Right atrium auricular region (tissue), 2 donors: ENCODE data around the gene SMYD3. TPM values are rescaled to one million over a fixed set of nuclear protein-coding genes. Genes with fewer than 3 reads are reported as not detected.

Source experiments
- DNase-seq: peaks from one replicate; pipeline ENCODE4 v3.0.0-alpha.2; 2019; ENCODE audit warnings: low spot score
- H3K27ac ChIP-seq, 2 donors: fragments of 200-600 bp; sonication (generic); 1 replicate in 1 of 2; 2 replicates in 1 of 2; pipeline ENCODE4 v1.5.1; 2016 to 2019
- H3K27me3 ChIP-seq, 2 donors: fragments of 200-600 bp; sonication (generic); one replicate each; pipeline versions ENCODE4 v1.5.1 to v1.6.0; 2017 to 2019
- H3K36me3 ChIP-seq: fragments of 200-600 bp; sonication (generic); one replicate; pipeline ENCODE4 v1.5.1; 2016
- H3K4me1 ChIP-seq, 2 donors: fragments of 200-600 bp; sonication (generic); one replicate each; pipeline versions ENCODE4 v1.5.1 to v1.6.0; 2017 to 2019
- H3K4me3 ChIP-seq, 2 donors: fragments of 200-600 bp; sonication (generic); 1 replicate in 1 of 2; 2 replicates in 1 of 2; pipeline ENCODE4 v1.5.1; 2017 to 2019; ENCODE audit warnings: mild to moderate bottlenecking in 1 of 2, moderate library complexity in 1 of 2
- H3K9me3 ChIP-seq, 2 donors: fragments of 200-600 bp; sonication (generic); one replicate each; pipeline ENCODE4 v1.5.1; 2019
- total RNA-seq, 2 donors: library from RNA; depleted of rRNA; stranded (reverse); fragments of >200 nt; gene quantifications; one replicate each; pipeline ENCODE4 v1.1.0, GENCODE V29; 2016
- TF ChIP-seq, protein P1 (sequence below), 2 donors: fragments of 200-600 bp; sonication (generic); IDR thresholded peaks; one replicate each; pipeline ENCODE4 v1.5.1; 2019; ENCODE audit warnings: antibody characterized with exemption in 2 of 2

The SMYD3 gene
- total RNA-seq, 2 donors from 2014 or later = 7.9 to 8.5 TPM

GRCh38 chr1:246043556-246043955 lies 463.5 kb downstream of the SMYD3 start:
- TF ChIP-seq, protein P1, sequence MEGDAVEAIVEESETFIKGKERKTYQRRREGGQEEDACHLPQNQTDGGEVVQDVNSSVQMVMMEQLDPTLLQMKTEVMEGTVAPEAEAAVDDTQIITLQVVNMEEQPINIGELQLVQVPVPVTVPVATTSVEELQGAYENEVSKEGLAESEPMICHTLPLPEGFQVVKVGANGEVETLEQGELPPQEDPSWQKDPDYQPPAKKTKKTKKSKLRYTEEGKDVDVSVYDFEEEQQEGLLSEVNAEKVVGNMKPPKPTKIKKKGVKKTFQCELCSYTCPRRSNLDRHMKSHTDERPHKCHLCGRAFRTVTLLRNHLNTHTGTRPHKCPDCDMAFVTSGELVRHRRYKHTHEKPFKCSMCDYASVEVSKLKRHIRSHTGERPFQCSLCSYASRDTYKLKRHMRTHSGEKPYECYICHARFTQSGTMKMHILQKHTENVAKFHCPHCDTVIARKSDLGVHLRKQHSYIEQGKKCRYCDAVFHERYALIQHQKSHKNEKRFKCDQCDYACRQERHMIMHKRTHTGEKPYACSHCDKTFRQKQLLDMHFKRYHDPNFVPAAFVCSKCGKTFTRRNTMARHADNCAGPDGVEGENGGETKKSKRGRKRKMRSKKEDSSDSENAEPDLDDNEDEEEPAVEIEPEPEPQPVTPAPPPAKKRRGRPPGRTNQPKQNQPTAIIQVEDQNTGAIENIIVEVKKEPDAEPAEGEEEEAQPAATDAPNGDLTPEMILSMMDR (IDR thresholded peaks at IDR 0.05) = no peak

GRCh38 chr1:246041360-246041759 lies 465.7 kb downstream of the SMYD3 start:
- Histone ChIP-seq H3K36me3 (no peaks in the 10 kb centered on the region), H3K27ac (no peak overlapping the region), H3K4me1 (no peaks in the 10 kb centered on the region), H3K9me3 (no peaks in the 10 kb centered on the region), H3K4me3 (no peak overlapping the region), H3K27me3 (no peaks in the 10 kb centered on the region)
- TF ChIP-seq, protein P1 (IDR thresholded peaks at IDR 0.05) = no peak
- no peak for DNase-seq

More at GRCh38 chr1:246043556-246043955, 463.5 kb downstream of the SMYD3 start:
- Histone ChIP-seq H3K4me1 (no peaks in the 10 kb centered on the region), H3K9me3 (no peaks in the 10 kb centered on the region), H3K27me3 (no peaks in the 10 kb centered on the region), H3K36me3 (no peaks in the 10 kb centered on the region), H3K4me3 (no peak overlapping the region), H3K27ac (no peak overlapping the region)
- DNase-seq = no peak

GRCh38 chr1:246040200-246040890 lies 466.7 kb downstream of the SMYD3 start:
- DNase-seq = no peak
- Histone ChIP-seq H3K4me1 (no peaks in the 10 kb centered on the region), H3K36me3 (no peaks in the 10 kb centered on the region), H3K27me3 (no peaks in the 10 kb centered on the region), H3K27ac (no peak overlapping the region), H3K9me3 (no peaks in the 10 kb centered on the region), H3K4me3 (no peak overlapping the region)
- TF ChIP-seq, protein P1 (IDR thresholded peaks at IDR 0.05) = no peak

DNA sequence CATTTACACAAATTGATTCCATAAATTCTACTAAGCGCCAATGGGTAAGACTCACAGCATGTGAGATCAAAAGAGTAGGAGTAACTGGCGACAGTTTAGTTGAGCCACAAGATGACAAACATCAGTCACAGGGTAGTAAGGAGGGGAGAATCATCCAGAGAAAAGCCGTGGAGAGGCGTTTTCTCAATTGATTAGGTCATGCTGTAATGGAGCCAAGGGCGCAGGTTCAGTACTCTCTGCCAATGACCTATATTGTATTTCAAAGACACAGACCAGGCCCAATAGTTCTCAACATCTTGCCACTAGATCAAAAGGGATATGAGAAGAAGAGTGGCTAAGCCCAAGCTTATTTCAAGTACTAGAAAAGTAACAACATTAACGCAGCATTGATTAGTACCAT lies 467.5 kb downstream of the SMYD3 start:
- DNase-seq = no peak
- Histone ChIP-seq H3K27me3 (no peaks in the 10 kb centered on the region), H3K36me3 (no peaks in the 10 kb centered on the region), H3K27ac (no peak overlapping the region), H3K9me3 (no peaks in the 10 kb centered on the region), H3K4me1 (no peaks in the 10 kb centered on the region), H3K4me3 (no peak overlapping the region)
- TF ChIP-seq, protein P1 (IDR thresholded peaks at IDR 0.05) = no peak

- Histone ChIP-seq H3K27me3 (no peaks in the 10 kb centered on the region), H3K36me3 (no peaks in the 10 kb centered on the region), H3K9me3 (no peaks in the 10 kb centered on the region), H3K4me3 (no peak overlapping the region), H3K27ac (no peak overlapping the region), H3K4me1 (no peaks in the 10 kb centered on the region)
- TF ChIP-seq, protein P1 (IDR thresholded peaks at IDR 0.05) = no peak
- DNase-seq = no peak
Measured at GRCh38 chr1:246037832-246038231, 469.2 kb downstream of the SMYD3 start.

- Histone ChIP-seq H3K27ac (no peak overlapping the region), H3K9me3 (no peaks in the 10 kb centered on the region), H3K4me3 (no peak overlapping the region), H3K4me1 (no peaks in the 10 kb centered on the region), H3K36me3 (no peaks in the 10 kb centered on the region), H3K27me3 (no peaks in the 10 kb centered on the region)
- TF ChIP-seq, protein P1 (IDR thresholded peaks at IDR 0.05) = no peak
- DNase-seq = no peak
Measured at GRCh38 chr1:246036175-246036574, 470.9 kb downstream of the SMYD3 start.
